Measurements from ENCODE around the gene VAMP5. TPM values are rescaled to one million over a fixed set of nuclear protein-coding genes. Genes with fewer than 3 reads are reported as not detected.

The VAMP5 gene
- total and polyA plus RNA-seq, 2 of the 8 experiments (the other 6 are each of a cell fraction or from before 2014, with no cell fraction given): 4.7 to 14.2 TPM

DNA sequence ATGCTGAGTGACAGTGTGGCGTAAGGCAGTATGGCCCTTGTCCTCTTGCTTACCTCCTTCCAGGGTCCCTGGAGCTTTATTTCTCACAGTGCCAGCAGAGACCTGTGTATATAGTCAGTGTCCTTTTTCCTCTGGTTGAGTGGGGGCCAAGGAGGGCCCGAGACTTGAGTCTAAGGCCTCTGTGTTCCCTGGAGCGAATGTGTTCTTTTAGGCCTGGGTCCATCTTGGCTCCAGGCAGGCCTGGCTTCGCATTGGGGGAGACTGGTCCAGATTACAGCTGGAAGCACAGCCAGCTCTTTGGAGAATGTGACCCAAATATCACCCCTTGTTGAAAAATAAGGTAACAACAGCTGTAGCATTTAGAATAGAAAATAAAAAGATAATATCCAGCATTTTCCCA lies 5.0 kb downstream of the VAMP5 start:
- peaks cover 4% of the 10 kb centered on the region; the same call in 1 of the 2 replicates for H3K23me2 ChIP-seq (ENCODE audit: low read depth, low read length)
- 89% methylated on average over 4 of the region's 4 CpGs; no CpG with 5 or more reads in 1 of the 2 experiments for WGBS, 2 experiments (ENCODE audit: extremely low coverage in 1 of 2, insufficient coverage in 1 of 2, insufficient read length in 1 of 2, insufficient replicate concordance in 2 of 2, low coverage in 1 of 2, low lambda C conversion rate in 2 of 2, missing lambda C conversion rate in 1 of 2)
- peaks cover 0 to 11% (median 3%) of the 10 kb centered on the region in 4 experiments; a peak in 4 of 7 replicates for H3K4me1 ChIP-seq (replicated peaks in 1 of 4; ENCODE audit: control insufficient read depth in 3 of 4, insufficient read depth in 4 of 4, low read length in 3 of 4)
- no peaks in the 10 kb centered on the region; a peak in 1 of 4 replicates for H3K79me2 ChIP-seq (ENCODE audit: control insufficient read depth in 1 of 2, insufficient read depth in 2 of 2, low read length in 2 of 2)
- H2AK5ac ChIP-seq (ENCODE audit: low read depth, low read length): no peak overlapping the region
- H3K9ac ChIP-seq (replicated peaks in 1 of 4; ENCODE audit: extremely low read depth in 1 of 4, low read depth in 3 of 4, low read length in 3 of 4): no peak overlapping the region; a peak in 1 of 7 replicates
- H3K23ac ChIP-seq (ENCODE audit: insufficient read length): no peak overlapping the region
- H4K8ac ChIP-seq (ENCODE audit: extremely low read depth, insufficient read depth, low read length): no peak overlapping the region
- H4K20me1 ChIP-seq (replicated peaks in 1 of 2; ENCODE audit: control insufficient read depth in 1 of 2, insufficient read depth in 2 of 2, low read length in 2 of 2): no peaks in the 10 kb centered on the region
- DNase-seq (ENCODE audit: low read depth in 1 of 2, low spot score in 2 of 2) (no peak), FAIRE-seq (no peak)
- H2AFZ ChIP-seq (ENCODE audit: low read length): no peak overlapping the region
- H3K18ac ChIP-seq (ENCODE audit: extremely low read depth, low read length): no peak overlapping the region
- no peak overlapping the region for H4K91ac ChIP-seq (replicated peaks; ENCODE audit: insufficient read length, low read length)
- no peak overlapping the region for H3K56ac ChIP-seq (replicated peaks; ENCODE audit: insufficient read length, low read depth, low read length)
- CTCF ChIA-PET (ENCODE audit: partially characterized antibody): no interaction called here
- H3K27ac ChIP-seq (ENCODE audit: low read depth, low read length): no peak overlapping the region
- H2BK120ac ChIP-seq (replicated peaks; ENCODE audit: low read depth, low read length): no peak overlapping the region
- H3K4me2 ChIP-seq (ENCODE audit: insufficient read depth in 1 of 2, low read depth in 2 of 2, low read length in 2 of 2): no peak overlapping the region
- no peak overlapping the region for H2BK5ac ChIP-seq (ENCODE audit: low read depth, low read length)
- no peaks in the 10 kb centered on the region for H3K79me1 ChIP-seq (ENCODE audit: low read depth, low read length)
- peaks cover 4 to 22% (median 12%) of the 10 kb centered on the region in 4 experiments; a peak in 6 of 7 replicates for H3K27me3 ChIP-seq (replicated peaks in 1 of 4; ENCODE audit: control insufficient read depth in 3 of 4, extremely low read depth in 1 of 4, insufficient read depth in 3 of 4, low read length in 3 of 4)
- H3K36me3 ChIP-seq (ENCODE audit: control insufficient read depth in 2 of 4, insufficient read depth in 4 of 4, low read length in 3 of 4): no peaks in the 10 kb centered on the region
- H3K4me3 ChIP-seq (ENCODE audit: extremely low read depth in 1 of 4, insufficient read depth in 2 of 4, low read depth in 3 of 4, low read length in 4 of 4): no peak overlapping the region
- POLR2A ChIA-PET (ENCODE audit: partially characterized antibody): interaction anchor here (1.6 to 2.3 kb wide), 2 partner anchors 12 to 50 kb away, joined by 4 to 8 read pairs; partner anchors contain the start of genes MAT2A and VAMP8
- H2BK15ac ChIP-seq (ENCODE audit: low read length): no peak overlapping the region
- no peak overlapping the region for H2BK12ac ChIP-seq (ENCODE audit: low read depth, low read length)
- H3K14ac ChIP-seq (ENCODE audit: insufficient read length): no peak overlapping the region
- no peak overlapping the region for H2BK20ac ChIP-seq (ENCODE audit: low read length)
- H3K4ac ChIP-seq (replicated peaks; ENCODE audit: insufficient read length, low read depth, low read length): no peak overlapping the region
- TF ChIP-seq PHF8 (conservative IDR thresholded peaks at IDR 0.05; ENCODE audit: low read depth, low read length): no peak
- TF ChIP-seq CHD2 (IDR thresholded peaks at IDR 0.05; ENCODE audit: low read length): no peak
- TF ChIP-seq, protein P1, sequence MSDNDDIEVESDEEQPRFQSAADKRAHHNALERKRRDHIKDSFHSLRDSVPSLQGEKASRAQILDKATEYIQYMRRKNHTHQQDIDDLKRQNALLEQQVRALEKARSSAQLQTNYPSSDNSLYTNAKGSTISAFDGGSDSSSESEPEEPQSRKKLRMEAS (IDR thresholded peaks at IDR 0.05): no peak
- TF ChIP-seq SRF (IDR thresholded peaks at IDR 0.05; ENCODE audit: low read depth, low read length): no peak
- TF ChIP-seq CBX5 (IDR thresholded peaks at IDR 0.05; ENCODE audit: low read depth, low read length): no peak
- TF ChIP-seq TCF12 (IDR thresholded peaks at IDR 0.05; ENCODE audit: low read depth, low read length): no peak
- no peak for TF ChIP-seq CREB1 (IDR thresholded peaks at IDR 0.05)
- no peak for TF ChIP-seq SP2 (IDR thresholded peaks at IDR 0.05; ENCODE audit: low read length)
- no peak for TF ChIP-seq YY1 (IDR thresholded peaks at IDR 0.05; ENCODE audit: low read depth, low read length)
- H3K9me3 ChIP-seq (ENCODE audit: insufficient read depth in 2 of 2, low read depth in 1 of 2, low read length in 1 of 2): no peaks in the 10 kb centered on the region
- no peak overlapping the region for H4K5ac ChIP-seq (ENCODE audit: insufficient read length, low read depth, low read length)

All from H1 (cell line).